Adrenal gland (tissue), 5 donors: ENCODE measurements around the gene ZNF154.

Experiments
- POLR2A ChIP-seq, 2 donors: fragments of 450-650 bp; IDR thresholded peaks; one replicate each; pipeline ENCODE4 v1.6.1; 2017; ENCODE audit warnings: antibody characterized with exemption in 2 of 2, mild to moderate bottlenecking in 2 of 2, moderate library complexity in 1 of 2
- TF ChIP-seq, protein P1 (sequence below), 6 experiments: fragments of 450-650 bp in 4 of 6; fragments of 200-600 bp in 2 of 6; sonication (generic) in 1 of 6; IDR thresholded peaks; 1 replicate in 5 of 6; 2 replicates in 1 of 6; pipeline versions ENCODE4 v1.5.1 to v1.8.0; 2016 to 2021; ENCODE audit warnings: antibody characterized with exemption in 6 of 6, mild to moderate bottlenecking in 2 of 6, moderate library complexity in 1 of 6
- donor health status: DM: no; HTN: no; CAD: no.

DNA sequence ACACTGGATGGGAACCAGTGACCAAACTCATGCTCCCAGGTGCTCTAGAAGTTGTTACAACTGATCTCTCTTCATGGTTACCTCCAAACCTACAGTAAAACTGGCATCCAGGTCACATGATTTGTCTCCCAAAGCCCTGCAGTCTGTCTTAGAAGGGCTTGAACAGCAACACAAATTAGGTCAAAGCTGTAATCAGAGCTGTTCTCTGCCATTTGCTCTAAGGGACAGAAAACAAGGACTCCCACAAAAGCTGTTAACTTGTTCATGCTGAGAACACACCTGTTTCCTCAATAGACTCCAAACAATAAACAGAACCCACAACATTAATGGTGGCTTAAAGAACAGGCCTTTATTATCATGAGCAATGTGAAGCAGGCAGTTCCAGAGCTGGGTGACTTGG lies 10.4 kb upstream of the ZNF154 start:
- TF ChIP-seq, protein P1, sequence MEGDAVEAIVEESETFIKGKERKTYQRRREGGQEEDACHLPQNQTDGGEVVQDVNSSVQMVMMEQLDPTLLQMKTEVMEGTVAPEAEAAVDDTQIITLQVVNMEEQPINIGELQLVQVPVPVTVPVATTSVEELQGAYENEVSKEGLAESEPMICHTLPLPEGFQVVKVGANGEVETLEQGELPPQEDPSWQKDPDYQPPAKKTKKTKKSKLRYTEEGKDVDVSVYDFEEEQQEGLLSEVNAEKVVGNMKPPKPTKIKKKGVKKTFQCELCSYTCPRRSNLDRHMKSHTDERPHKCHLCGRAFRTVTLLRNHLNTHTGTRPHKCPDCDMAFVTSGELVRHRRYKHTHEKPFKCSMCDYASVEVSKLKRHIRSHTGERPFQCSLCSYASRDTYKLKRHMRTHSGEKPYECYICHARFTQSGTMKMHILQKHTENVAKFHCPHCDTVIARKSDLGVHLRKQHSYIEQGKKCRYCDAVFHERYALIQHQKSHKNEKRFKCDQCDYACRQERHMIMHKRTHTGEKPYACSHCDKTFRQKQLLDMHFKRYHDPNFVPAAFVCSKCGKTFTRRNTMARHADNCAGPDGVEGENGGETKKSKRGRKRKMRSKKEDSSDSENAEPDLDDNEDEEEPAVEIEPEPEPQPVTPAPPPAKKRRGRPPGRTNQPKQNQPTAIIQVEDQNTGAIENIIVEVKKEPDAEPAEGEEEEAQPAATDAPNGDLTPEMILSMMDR (IDR thresholded peaks at IDR 0.05), result no peak
- TF ChIP-seq POLR2A (IDR thresholded peaks at IDR 0.05), result no peak
